ENCODE results near the gene CYP27C1. TPM values are rescaled to one million over a fixed set of nuclear protein-coding genes. Genes with fewer than 3 reads are reported as not detected.
A peak's percentile ranks its signal among the peaks of the same experiment; 100 is the strongest.
"Not testable (repeated sequence)": the region's sequence is repeated elsewhere in the genome, so short reads cannot be mapped to it uniquely, and the experiment has no call there.

The CYP27C1 gene
- polyA plus RNA-seq, 1 experiment: 0.28 TPM

- DNase-seq (ENCODE audit: low read depth): no peak
These were observed 678 bp downstream of the CYP27C1 start for GRCh38 chr2:127219171-127220070.

DNA sequence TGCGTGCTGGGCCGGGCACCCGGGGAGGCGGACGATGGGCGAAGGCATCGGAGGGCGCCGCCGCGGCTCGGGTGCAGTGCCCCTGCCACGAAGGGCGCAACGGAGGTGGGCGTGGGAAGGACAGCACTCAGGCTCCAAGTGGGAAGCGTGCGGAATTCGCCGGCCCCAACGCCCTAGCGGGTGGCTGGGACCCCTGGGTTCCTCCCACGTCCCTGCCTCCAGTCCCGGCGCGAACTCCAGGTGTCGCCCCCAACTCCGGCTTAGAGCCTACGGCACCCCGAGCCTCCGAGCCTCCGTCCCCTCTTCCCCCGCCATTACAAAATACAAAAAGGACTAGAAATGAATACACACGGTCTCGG lies 1.3 kb downstream of the CYP27C1 start:
- DNase-seq (ENCODE audit: low read depth): no peak
- no peaks in the 10 kb centered on the region for H3K36me3 ChIP-seq (ENCODE audit: control insufficient read depth, insufficient read depth, low read length)
- ChIA-PET POLR2A (no interaction called here), CTCF (interaction anchor here (1.0 kb wide), 1 partner anchor 9 kb away, joined by 3 read pairs; no protein-coding TSS in a partner anchor)
- H3K4me3 ChIP-seq (ENCODE audit: low read depth, low read length): peak overlapping the region; percentile 39
- TF ChIP-seq, protein P1, sequence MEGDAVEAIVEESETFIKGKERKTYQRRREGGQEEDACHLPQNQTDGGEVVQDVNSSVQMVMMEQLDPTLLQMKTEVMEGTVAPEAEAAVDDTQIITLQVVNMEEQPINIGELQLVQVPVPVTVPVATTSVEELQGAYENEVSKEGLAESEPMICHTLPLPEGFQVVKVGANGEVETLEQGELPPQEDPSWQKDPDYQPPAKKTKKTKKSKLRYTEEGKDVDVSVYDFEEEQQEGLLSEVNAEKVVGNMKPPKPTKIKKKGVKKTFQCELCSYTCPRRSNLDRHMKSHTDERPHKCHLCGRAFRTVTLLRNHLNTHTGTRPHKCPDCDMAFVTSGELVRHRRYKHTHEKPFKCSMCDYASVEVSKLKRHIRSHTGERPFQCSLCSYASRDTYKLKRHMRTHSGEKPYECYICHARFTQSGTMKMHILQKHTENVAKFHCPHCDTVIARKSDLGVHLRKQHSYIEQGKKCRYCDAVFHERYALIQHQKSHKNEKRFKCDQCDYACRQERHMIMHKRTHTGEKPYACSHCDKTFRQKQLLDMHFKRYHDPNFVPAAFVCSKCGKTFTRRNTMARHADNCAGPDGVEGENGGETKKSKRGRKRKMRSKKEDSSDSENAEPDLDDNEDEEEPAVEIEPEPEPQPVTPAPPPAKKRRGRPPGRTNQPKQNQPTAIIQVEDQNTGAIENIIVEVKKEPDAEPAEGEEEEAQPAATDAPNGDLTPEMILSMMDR (IDR thresholded peaks at IDR 0.05; ENCODE audit: insufficient read depth, low read depth, low read length): no peak
- peaks cover 17% of the 10 kb centered on the region for H3K27me3 ChIP-seq (ENCODE audit: control insufficient read depth, insufficient read depth, low read length)

More at GRCh38 chr2:127219171-127220070, 678 bp downstream of the CYP27C1 start:
- TF ChIP-seq, protein P1 (IDR thresholded peaks at IDR 0.05; ENCODE audit: insufficient read depth, low read depth, low read length): no peak
- peak overlapping the region; percentile 39 for H3K4me3 ChIP-seq (ENCODE audit: low read depth, low read length)
- POLR2A ChIA-PET: no interaction called here
- CTCF ChIA-PET: interaction anchor here (1.0 kb wide), 1 partner anchor 9 kb away, joined by 3 read pairs; no protein-coding TSS in a partner anchor
- peaks cover 17% of the 10 kb centered on the region for H3K27me3 ChIP-seq (ENCODE audit: control insufficient read depth, insufficient read depth, low read length)
- H3K36me3 ChIP-seq (ENCODE audit: control insufficient read depth, insufficient read depth, low read length): no peaks in the 10 kb centered on the region

DNA sequence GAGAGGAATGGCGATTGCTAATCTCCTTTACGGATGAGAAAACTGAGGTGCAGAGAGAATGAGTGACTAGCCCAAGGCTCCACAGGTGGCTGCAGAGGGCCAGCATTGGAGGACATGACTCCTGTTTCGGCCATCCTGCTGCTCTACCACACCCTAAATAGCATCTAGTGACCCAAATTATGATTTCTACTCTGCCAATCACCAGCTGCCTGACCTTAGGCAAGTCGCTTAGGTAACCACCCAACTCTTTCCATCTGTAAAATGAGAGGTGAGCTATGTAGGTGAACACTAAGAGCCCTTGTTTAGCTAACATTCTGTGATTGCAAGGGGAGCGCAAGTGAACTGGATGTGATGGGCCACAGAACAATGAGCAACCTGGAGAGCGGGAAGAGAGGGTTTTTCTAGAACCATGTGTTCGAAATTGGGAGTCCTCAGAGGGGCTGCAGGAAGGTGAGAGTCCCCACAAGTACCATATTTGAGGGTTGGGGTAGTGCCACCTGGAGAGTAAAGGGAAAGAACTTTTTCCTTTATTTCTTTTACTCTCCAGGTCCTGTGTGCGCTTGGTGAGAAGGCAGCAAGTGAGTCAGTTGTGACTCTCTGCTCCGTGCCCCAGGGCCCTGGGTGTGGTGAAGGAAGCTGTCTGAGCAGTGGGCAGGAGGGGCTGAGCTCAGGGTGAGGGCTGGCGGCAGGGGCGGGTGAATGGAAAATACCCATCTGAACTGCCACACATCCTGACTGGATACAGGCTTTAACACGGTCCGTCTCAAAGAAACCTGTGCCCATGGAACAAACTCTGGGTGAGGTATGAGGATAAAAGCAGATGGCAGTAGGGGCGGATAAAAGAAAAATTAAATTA lies 2.4 kb downstream of the CYP27C1 start:
- TF ChIP-seq, protein P1 (IDR thresholded peaks at IDR 0.05; ENCODE audit: insufficient read depth, low read depth, low read length): no peak
- ChIA-PET POLR2A (no interaction called here), CTCF (no interaction called here)
- DNase-seq (ENCODE audit: low read depth): no peak
- H3K4me3 ChIP-seq (ENCODE audit: low read depth, low read length): no peak overlapping the region
- peaks cover 15% of the 10 kb centered on the region for H3K27me3 ChIP-seq (ENCODE audit: control insufficient read depth, insufficient read depth, low read length)
- no peaks in the 10 kb centered on the region for H3K36me3 ChIP-seq (ENCODE audit: control insufficient read depth, insufficient read depth, low read length)

DNA sequence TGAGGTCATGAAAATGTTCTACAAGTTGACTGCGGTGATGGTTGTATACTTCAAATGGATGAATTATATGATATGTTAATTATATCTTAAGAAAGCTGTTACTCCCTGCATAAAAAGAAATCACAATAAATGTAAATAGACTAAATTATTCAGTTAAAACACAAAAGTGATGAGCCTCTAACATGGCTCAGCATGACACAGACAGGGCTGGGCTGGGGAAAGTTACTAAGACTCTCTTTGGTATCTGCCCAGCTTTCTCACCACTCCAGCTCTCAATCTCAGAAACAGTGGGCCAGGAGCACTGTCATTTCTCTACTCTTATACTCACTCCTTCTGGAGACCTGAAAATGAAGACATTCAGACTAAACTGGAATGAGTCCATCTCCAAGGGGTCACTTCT lies 3.5 kb downstream of the CYP27C1 start:
- CTCF ChIA-PET: interaction anchor here (0.6 to 1.3 kb wide), 2 partner anchors 15 to 266 kb away, joined by 3 to 4 read pairs; no protein-coding TSS in a partner anchor
- DNase-seq (ENCODE audit: low read depth): no peak
- Histone ChIP-seq H3K27me3 (ENCODE audit: control insufficient read depth, insufficient read depth, low read length) (peaks cover 15% of the 10 kb centered on the region), H3K4me3 (ENCODE audit: low read depth, low read length) (no peak overlapping the region), H3K36me3 (ENCODE audit: control insufficient read depth, insufficient read depth, low read length) (no peaks in the 10 kb centered on the region)
- POLR2A ChIA-PET: no interaction called here
- TF ChIP-seq, protein P1 (IDR thresholded peaks at IDR 0.05; ENCODE audit: insufficient read depth, low read depth, low read length): no peak

DNA sequence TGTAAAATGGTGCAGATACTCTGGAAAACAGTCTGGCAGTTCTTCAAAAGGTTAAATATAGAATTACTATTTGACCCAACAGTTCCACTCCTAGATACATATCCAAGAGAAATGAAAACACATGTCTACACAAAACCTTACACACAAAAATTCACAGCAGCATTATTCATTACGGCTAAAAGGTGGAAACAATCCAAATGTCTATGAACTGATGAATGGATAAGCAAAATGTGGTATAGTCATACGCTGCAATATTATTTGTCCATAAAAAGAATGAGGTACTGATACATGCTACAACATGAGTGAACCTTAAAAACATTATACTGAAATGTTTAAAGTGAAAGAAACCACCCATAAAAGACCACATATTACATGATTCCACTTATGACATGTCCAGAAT lies 4.0 kb downstream of the CYP27C1 start:
- TF ChIP-seq, protein P1 (IDR thresholded peaks at IDR 0.05; ENCODE audit: insufficient read depth, low read depth, low read length): no peak
- ChIA-PET CTCF (interaction anchor here (0.6 to 1.3 kb wide), 2 partner anchors 15 to 265 kb away, joined by 3 to 4 read pairs; no protein-coding TSS in a partner anchor), POLR2A (no interaction called here)
- H3K36me3 ChIP-seq (ENCODE audit: control insufficient read depth, insufficient read depth, low read length): no peaks in the 10 kb centered on the region
- H3K4me3 ChIP-seq (ENCODE audit: low read depth, low read length): no peak overlapping the region
- H3K27me3 ChIP-seq (ENCODE audit: control insufficient read depth, insufficient read depth, low read length): peaks cover 15% of the 10 kb centered on the region
- DNase-seq (ENCODE audit: low read depth): no peak

- H3K4me3 ChIP-seq (ENCODE audit: low read depth, low read length); CTCF ChIA-PET; POLR2A ChIA-PET; H3K36me3 ChIP-seq (ENCODE audit: control insufficient read depth, insufficient read depth, low read length); H3K27me3 ChIP-seq (ENCODE audit: control insufficient read depth, insufficient read depth, low read length); DNase-seq (ENCODE audit: low read depth): not testable (repeated sequence)
These were observed 5.9 kb downstream of the CYP27C1 start for GRCh38 chr2:127214201-127214600.

All from BJ (cell line).